CD14-positive monocyte (primary cell): ENCODE measurements around the gene SLC27A1. TPM values are rescaled to one million over a fixed set of nuclear protein-coding genes. Genes with fewer than 3 reads are reported as not detected.

Experiments
- DNase-seq, 3 donors: peaks; one replicate each; pipeline ENCODE4 v3.0.0-alpha.2; 2011 to 2022
- H2AFZ ChIP-seq: 2 replicates; pipeline ENCODE4 v1.6.0; 2012; ENCODE audit warnings: mild to moderate bottlenecking, low read depth, low read length, inconsistent platforms; ENCODE audit not compliant: insufficient read depth, poor library complexity, severe bottlenecking
- H3K27ac ChIP-seq, 2 donors: 1 replicate in 1 of 2; 2 replicates in 1 of 2; pipeline ENCODE4 v1.5.1; 2012 to 2013; ENCODE audit warnings: low read length in 2 of 2, control low read depth in 1 of 2, inconsistent platforms in 1 of 2, low read depth in 1 of 2, mild to moderate bottlenecking in 1 of 2
- H3K27me3 ChIP-seq, 2 donors: one replicate each; pipeline versions ENCODE4 v1.6.0 to v1.6.1; 2011 to 2013; ENCODE audit warnings: low read length in 2 of 2; ENCODE audit not compliant: control insufficient read depth in 2 of 2, insufficient read depth in 2 of 2
- H3K36me3 ChIP-seq, 2 donors: replicated peaks in 1 of 2; 1 replicate in 1 of 2; 2 replicates in 1 of 2; pipeline versions ENCODE4 v1.5.1 to v1.6.1; 2012 to 2013; ENCODE audit warnings: low read length in 2 of 2, control low read depth in 1 of 2, inconsistent platforms in 1 of 2, mild to moderate bottlenecking in 1 of 2; ENCODE audit not compliant: insufficient read depth in 2 of 2, control insufficient read depth in 1 of 2
- H3K4me1 ChIP-seq, 2 donors: 1 replicate in 1 of 2; 2 replicates in 1 of 2; pipeline versions ENCODE4 v1.5.1 to v1.6.1; 2012 to 2013; ENCODE audit warnings: low read length in 2 of 2, control low read depth in 1 of 2, inconsistent platforms in 1 of 2, mild to moderate bottlenecking in 1 of 2, moderate library complexity in 1 of 2; ENCODE audit not compliant: insufficient read depth in 2 of 2, control insufficient read depth in 1 of 2
- H3K4me2 ChIP-seq: replicated peaks from 2 replicates; pipeline ENCODE3; 2012; ENCODE audit warnings: low read length, moderate library complexity, mild to moderate bottlenecking; ENCODE audit not compliant: poor library complexity, severe bottlenecking; ENCODE audit errors: extremely low read depth
- H3K4me3 ChIP-seq, 3 experiments: fragments of 200-600 bp in 1 of 3; sonication (generic) in 1 of 3; replicated peaks in 1 of 3; 1 replicate in 2 of 3; 2 replicates in 1 of 3; pipeline ENCODE4 v1.5.1; 2011 to 2013; ENCODE audit warnings: low read length in 3 of 3, mild to moderate bottlenecking in 3 of 3, control low read depth in 2 of 3, low read depth in 2 of 3, inconsistent platforms in 1 of 3, moderate library complexity in 1 of 3
- H3K79me2 ChIP-seq: 2 replicates; pipeline ENCODE4 v1.6.0; 2012; ENCODE audit warnings: mild to moderate bottlenecking, control low read depth, inconsistent platforms, low read length, moderate library complexity; ENCODE audit not compliant: insufficient read depth
- H3K9ac ChIP-seq: 2 replicates; pipeline ENCODE4 v1.6.0; 2017; ENCODE audit warnings: low read length, mild to moderate bottlenecking; ENCODE audit not compliant: insufficient read depth, poor library complexity, severe bottlenecking
- H3K9me3 ChIP-seq, 2 donors: replicated peaks in 1 of 2; 1 replicate in 1 of 2; 2 replicates in 1 of 2; pipeline versions ENCODE4 v1.5.1 to v1.6.1; 2012 to 2013; ENCODE audit warnings: low read length in 2 of 2, control low read depth in 1 of 2; ENCODE audit not compliant: control insufficient read depth in 1 of 2, insufficient read depth in 1 of 2
- H4K20me1 ChIP-seq: 2 replicates; pipeline ENCODE4 v1.6.0; 2012; ENCODE audit warnings: mild to moderate bottlenecking, low read length, control low read depth, moderate library complexity; ENCODE audit not compliant: insufficient read depth
- H3K27ac Mint-ChIP-seq, 7 donors: one replicate each; pipeline ENCODE4 v1.8.0; 2020; ENCODE audit warnings: mild to moderate bottlenecking in 7 of 7, mixed read lengths in 7 of 7, moderate library complexity in 6 of 7, inconsistent platforms in 2 of 7
- H3K27me3 Mint-ChIP-seq, 3 donors: one replicate each; pipeline ENCODE4 v1.8.0; 2021 to 2022; ENCODE audit warnings: low read depth in 3 of 3, mild to moderate bottlenecking in 3 of 3, mixed read lengths in 3 of 3, moderate library complexity in 3 of 3, inconsistent platforms in 1 of 3
- H3K36me3 Mint-ChIP-seq, 2 donors: one replicate each; pipeline ENCODE4 v1.8.0; 2020; ENCODE audit warnings: mixed read lengths in 2 of 2, inconsistent platforms in 1 of 2, mild to moderate bottlenecking in 1 of 2
- H3K4me1 Mint-ChIP-seq: one replicate; pipeline ENCODE4 v1.8.0; 2020; ENCODE audit warnings: mild to moderate bottlenecking, mixed read lengths
- H3K4me3 Mint-ChIP-seq, 2 donors: one replicate each; pipeline ENCODE4 v1.8.0; 2020; ENCODE audit warnings: mild to moderate bottlenecking in 2 of 2, mixed read lengths in 2 of 2, moderate library complexity in 1 of 2
- H3K9me3 Mint-ChIP-seq, 7 donors: one replicate each; pipeline ENCODE4 v1.8.0; 2020 to 2022; ENCODE audit warnings: mixed read lengths in 7 of 7, mild to moderate bottlenecking in 6 of 7, moderate library complexity in 6 of 7, inconsistent platforms in 2 of 7
- WGBS: methylation state at CpG from one replicate; pipeline ENCODE4 v1.1.5; 2013; ENCODE audit warnings: missing lambda C conversion rate; ENCODE audit not compliant: insufficient coverage; 5-methylcytosine and 5-hydroxymethylcytosine counted together
- intact Hi-C, 2 donors: fragments of 100-400 bp; cut with micrococcal nuclease; formaldehyde crosslinking; loops; one replicate each; pipeline versions ENCODE4 v1.15.0 to v1.15.1; 2023
- polyA minus RNA-seq: library from RNA; depleted of rRNA, polyadenylated mRNA; stranded (reverse); fragments of >200 nt; gene quantifications from 2 replicates; pipeline ENCODE4 v1.2.3, GENCODE V29; 2012
- polyA plus RNA-seq, 3 donors: library from polyadenylated mRNA; depleted of rRNA in 1 of 3; unstranded in 2 of 3; stranded (reverse) in 1 of 3; fragments of 300-500 nt in 2 of 3; fragments of >200 nt in 1 of 3; fragmentation: Illumina TruSeq in 2 of 3; gene quantifications; 1 replicate in 2 of 3; 2 replicates in 1 of 3; pipeline ENCODE4 v1.2.3, GENCODE V29; 2012 to 2021
- total RNA-seq, 12 experiments: library from RNA in 1 of 12; stranded (reverse) in 1 of 12; fragments of 120-200 nt in 1 of 12; gene quantifications; one replicate each; pipeline ENCODE4 v1.2.4 and lab custom pipeline; 2013 to 2026; ENCODE audit warnings: mixed read lengths in 6 of 12, inconsistent platforms in 1 of 12
- TF ChIP-seq, protein P1 (sequence below): fragments of 200-600 bp; IDR thresholded peaks from one replicate; pipeline ENCODE4 v1.8.0; 2022; ENCODE audit warnings: antibody characterized with exemption, mild to moderate bottlenecking

SLC27A1 gene
- total RNA-seq (2013) = 22.5 TPM
- 10 to 100 TPM; 27.1 to 36.5 (median 27.6) TPM for polyA plus RNA-seq
- 33.3 and 39.8 TPM in 2 replicates for polyA minus RNA-seq
- 2.4 to 23.2 (median 17.2) reads per million in 11 experiments for total RNA-seq (lab: John Stamatoyannopoulos, UW)

DNA sequence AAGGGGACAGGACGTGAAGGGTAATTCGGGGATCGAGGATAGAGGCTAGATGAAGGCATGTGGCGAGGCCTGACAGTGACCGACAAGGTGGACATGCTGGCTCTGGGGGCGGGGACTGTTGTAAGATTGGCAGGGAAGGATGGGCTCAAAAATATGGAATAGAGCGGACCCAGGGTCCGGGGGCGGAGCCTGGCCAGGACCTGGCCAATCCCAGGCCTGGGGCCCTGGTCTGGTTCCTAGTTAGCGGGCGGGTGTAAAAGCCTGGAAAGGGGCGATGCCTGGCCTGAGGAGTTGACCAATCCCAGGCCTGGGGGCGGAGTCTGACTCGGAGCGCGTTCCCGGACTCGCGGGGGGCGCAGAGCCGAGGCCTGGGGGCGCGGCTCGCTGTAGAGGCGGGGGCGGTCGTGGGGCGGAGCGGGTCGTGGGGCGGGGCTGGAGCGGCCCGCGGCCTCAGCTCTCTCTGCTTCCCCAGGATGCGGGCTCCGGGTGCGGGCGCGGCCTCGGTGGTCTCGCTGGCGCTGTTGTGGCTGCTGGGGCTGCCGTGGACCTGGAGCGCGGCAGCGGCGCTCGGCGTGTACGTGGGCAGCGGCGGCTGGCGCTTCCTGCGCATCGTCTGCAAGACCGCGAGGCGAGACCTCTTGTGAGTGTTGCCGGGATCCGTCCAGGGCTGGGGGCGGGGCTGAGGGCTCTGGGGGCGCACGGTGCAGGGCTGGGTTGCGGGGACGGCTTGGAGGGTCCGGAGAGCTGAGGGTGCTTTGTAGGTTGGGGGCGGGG is at the start of gene SLC27A1:
SLC27A1 (plus strand) TSS at position 457 of the 774 bp plus-strand sequence; CDS start at position 474, 17 bp downstream.
- Histone ChIP-seq H3K27ac (peak within 1 kb of the TSS; percentile 63 to 70), H3K36me3 (no peaks in the 10 kb centered on the region), H3K79me2 (peaks cover 42% of the 10 kb centered on the region), H3K27me3 (no peaks in the 10 kb centered on the region), H3K4me2 (peak within 1 kb of the TSS; percentile 95), H3K9me3 (no peaks in the 10 kb centered on the region), H3K4me3 (peak within 1 kb of the TSS; percentile 63 to 90 (median 81)), H2AFZ (peak within 1 kb of the TSS; percentile 90), H3K4me1 (peaks cover 61 to 73% of the 10 kb centered on the region in 2 donors), H4K20me1 (peaks cover 11% of the 10 kb centered on the region), H3K9ac (peak within 1 kb of the TSS; percentile 75)
- TF ChIP-seq, protein P1, sequence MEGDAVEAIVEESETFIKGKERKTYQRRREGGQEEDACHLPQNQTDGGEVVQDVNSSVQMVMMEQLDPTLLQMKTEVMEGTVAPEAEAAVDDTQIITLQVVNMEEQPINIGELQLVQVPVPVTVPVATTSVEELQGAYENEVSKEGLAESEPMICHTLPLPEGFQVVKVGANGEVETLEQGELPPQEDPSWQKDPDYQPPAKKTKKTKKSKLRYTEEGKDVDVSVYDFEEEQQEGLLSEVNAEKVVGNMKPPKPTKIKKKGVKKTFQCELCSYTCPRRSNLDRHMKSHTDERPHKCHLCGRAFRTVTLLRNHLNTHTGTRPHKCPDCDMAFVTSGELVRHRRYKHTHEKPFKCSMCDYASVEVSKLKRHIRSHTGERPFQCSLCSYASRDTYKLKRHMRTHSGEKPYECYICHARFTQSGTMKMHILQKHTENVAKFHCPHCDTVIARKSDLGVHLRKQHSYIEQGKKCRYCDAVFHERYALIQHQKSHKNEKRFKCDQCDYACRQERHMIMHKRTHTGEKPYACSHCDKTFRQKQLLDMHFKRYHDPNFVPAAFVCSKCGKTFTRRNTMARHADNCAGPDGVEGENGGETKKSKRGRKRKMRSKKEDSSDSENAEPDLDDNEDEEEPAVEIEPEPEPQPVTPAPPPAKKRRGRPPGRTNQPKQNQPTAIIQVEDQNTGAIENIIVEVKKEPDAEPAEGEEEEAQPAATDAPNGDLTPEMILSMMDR = no peak
- intact Hi-C loops = no loop called here
- Mint-ChIP-seq H3K27me3 (peaks cover 2% of the 10 kb centered on the region in 3 donors), H3K9me3 (peaks cover 0 to 3% (median 0%) of the 10 kb centered on the region in 7 donors), H3K4me3 (peak within 1 kb of the TSS; percentile 98 to 99), H3K27ac (peak within 1 kb of the TSS; percentile 87 to 99 (median 96)), H3K4me1 (peaks cover 68% of the 10 kb centered on the region), H3K36me3 (peaks cover 0 to 2% of the 10 kb centered on the region in 2 donors)
- peak; percentile 92 to 98 (median 97) for DNase-seq
- WGBS = under 1% methylated on average over 58 of the region's 67 CpGs

DNA sequence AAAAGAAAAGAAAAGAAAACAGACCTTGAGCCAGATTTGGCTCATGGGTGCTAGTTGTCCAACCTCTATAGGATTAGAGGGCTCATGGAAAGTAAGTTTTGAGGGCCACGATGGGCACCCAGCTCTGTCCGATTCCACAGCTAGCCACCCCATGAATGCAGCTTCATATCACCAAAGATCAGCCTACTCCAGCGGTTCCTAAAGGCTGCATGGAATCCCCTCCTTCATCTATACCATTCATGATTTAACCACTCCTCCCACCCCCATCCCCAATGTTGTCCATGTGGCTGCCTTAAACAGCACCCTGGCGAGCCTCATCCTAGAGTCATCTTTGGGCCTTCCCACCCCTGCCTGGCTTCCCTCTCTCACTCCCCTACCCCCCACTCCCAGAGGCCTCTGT is 48.4 kb upstream of the SLC27A1 start:
- no peak overlapping the region for H3K4me3 ChIP-seq
- peaks cover 8 to 22% of the 10 kb centered on the region in 2 donors for H3K36me3 ChIP-seq
- Mint-ChIP-seq H3K27ac (no peak overlapping the region), H3K9me3 (no peaks in the 10 kb centered on the region), H3K36me3 (peaks cover 18 to 31% of the 10 kb centered on the region in 2 donors), H3K4me1 (peaks cover 24% of the 10 kb centered on the region), H3K27me3 (peaks cover 0 to 2% (median 0%) of the 10 kb centered on the region in 3 donors), H3K4me3 (no peak overlapping the region)
- peaks cover 15 to 29% of the 10 kb centered on the region in 2 donors for H3K4me1 ChIP-seq
- H4K20me1 ChIP-seq = no peaks in the 10 kb centered on the region
- H2AFZ ChIP-seq = no peak overlapping the region
- no peaks in the 10 kb centered on the region for H3K9me3 ChIP-seq
- DNase-seq = no peak
- no peaks in the 10 kb centered on the region for H3K27me3 ChIP-seq
- no peak overlapping the region for H3K9ac ChIP-seq
- no peak overlapping the region for H3K4me2 ChIP-seq
- 97% methylated on average over 3 of the region's 4 CpGs for WGBS
- intact Hi-C loops = loop anchor here in 1 of 2 donors (2.0 kb wide), 1 partner anchor 15 kb away; no protein-coding TSS in a partner anchor
- H3K79me2 ChIP-seq = no peaks in the 10 kb centered on the region
- TF ChIP-seq, protein P1 = no peak
- H3K27ac ChIP-seq = no peak overlapping the region
